GM19240 (cell line): ENCODE measurements around the gene LRFN4.

ENCODE experiments used
- DNase-seq: peaks from one replicate; pipeline ENCODE4 v3.0.0; 2011; ENCODE audit warnings: low spot score; ENCODE audit not compliant: insufficient read length

Gene LRFN4

GRCh38 chr11:66889960-66890359 is 33.1 kb downstream of the LRFN4 start:
- DNase-seq = no peak

- DNase-seq = peak; percentile 79
Measured at GRCh38 chr11:66891851-66892660, 35.2 kb downstream of the LRFN4 start.

- no peak for DNase-seq
Measured at GRCh38 chr11:66892911-66893310, 36.0 kb downstream of the LRFN4 start.

GRCh38 chr11:66894141-66894540 is 37.3 kb downstream of the LRFN4 start:
- no peak for DNase-seq

- no peak for DNase-seq
Measured at GRCh38 chr11:66901964-66902390, 45.1 kb downstream of the LRFN4 start.

- DNase-seq = no peak
Measured at GRCh38 chr11:66902486-66903177, 45.8 kb downstream of the LRFN4 start.

GRCh38 chr11:66904055-66904454 is 47.2 kb downstream of the LRFN4 start:
- DNase-seq = no peak

GRCh38 chr11:66904561-66904960 is 47.7 kb downstream of the LRFN4 start:
- no peak for DNase-seq

GRCh38 chr11:66904981-66905521 is 48.2 kb downstream of the LRFN4 start:
- no peak for DNase-seq

GRCh38 chr11:66905631-66906030 is 48.8 kb downstream of the LRFN4 start:
- DNase-seq = no peak

GRCh38 chr11:66906061-66906733 is 49.3 kb downstream of the LRFN4 start:
- no peak for DNase-seq

GRCh38 chr11:66907751-66908630 is 51.1 kb downstream of the LRFN4 start:
- DNase-seq = no peak

GRCh38 chr11:66909181-66909580 is 52.3 kb downstream of the LRFN4 start:
- DNase-seq = no peak

GRCh38 chr11:66910016-66910415 is 53.2 kb downstream of the LRFN4 start:
- DNase-seq = no peak
